Measurements from ENCODE around the gene NAA15. TPM values are rescaled to one million over a fixed set of nuclear protein-coding genes. Genes with fewer than 3 reads are reported as not detected.

The NAA15 gene
- total RNA-seq: 26.1 and 30.1 TPM in 2 replicates

GRCh38 chr4:139301113-139301820, at the start of gene NAA15:
TSS of gene NAA15 (plus strand) at chr4:139301505. CDS start at chr4:139301778, 273 bp downstream.

GRCh38 chr4:139279760-139280620, 21.3 kb upstream of the NAA15 start, which contains the start of gene MGARP:
TSS of gene MGARP (minus strand) at chr4:139280225. CDS start at chr4:139280158, 67 bp downstream.

GRCh38 chr4:139301821-139302611, 711 bp downstream of the NAA15 start, which contains the start of gene NDUFC1:
TSS of gene NDUFC1 (minus strand) at chr4:139302477. CDS start at chr4:139295798, 6,679 bp downstream.

GRCh38 chr4:139454111-139455045, 153.1 kb downstream of the NAA15 start, which contains the start of gene RAB33B:
TSS of gene RAB33B (plus strand) at chr4:139454121. CDS start at chr4:139454196, 75 bp downstream.

Other genes starting within 250 kb of the NAA15 start
- gene ELF2, start 124.3 kb upstream of the NAA15 start, total RNA-seq: 34.4 and 47.0 TPM in 2 replicates
- 9.5 and 12.6 TPM in 2 replicates for gene MGARP, start 21.3 kb upstream of the NAA15 start, total RNA-seq
- 28.9 and 42.8 TPM in 2 replicates for gene NDUFC1, start 972 bp downstream of the NAA15 start, total RNA-seq
- 10.6 and 13.2 TPM in 2 replicates for gene RAB33B, start 152.6 kb downstream of the NAA15 start, total RNA-seq

All from smooth muscle cell of trachea (primary cell).